Neuronal stem cell (in vitro differentiated cells): ENCODE measurements around the gene SLX1A.
"Not testable (repeated sequence)": the region's sequence is repeated elsewhere in the genome, so short reads cannot be mapped to it uniquely, and the experiment has no call there.

Experiments
- DNase-seq: peaks from one replicate; pipeline ENCODE4 v3.0.0-alpha.2; 2013; ENCODE audit warnings: low spot score
- H2AFZ ChIP-seq: one replicate; pipeline ENCODE4 v1.6.1; 2013; ENCODE audit warnings: mild to moderate bottlenecking, low read length, inconsistent platforms
- H2AK5ac ChIP-seq: 2 replicates; pipeline ENCODE4 v1.6.1; 2013; ENCODE audit warnings: low read depth, mild to moderate bottlenecking, inconsistent platforms, low read length, moderate library complexity, mixed read lengths
- H2BK120ac ChIP-seq: 2 replicates; pipeline ENCODE4 v1.6.1; 2013; ENCODE audit warnings: low read depth, mild to moderate bottlenecking, inconsistent platforms, low read length, moderate library complexity, mixed read lengths
- H2BK12ac ChIP-seq: one replicate; pipeline ENCODE4 v1.6.1; 2013; ENCODE audit warnings: low read length, inconsistent platforms
- H2BK15ac ChIP-seq: 2 replicates; pipeline ENCODE4 v1.6.1; 2013; ENCODE audit warnings: mild to moderate bottlenecking, low read length, inconsistent platforms, mixed read lengths
- H2BK5ac ChIP-seq: one replicate; pipeline ENCODE4 v1.6.1; 2013; ENCODE audit warnings: inconsistent platforms, mild to moderate bottlenecking, low read length, moderate library complexity
- H3K14ac ChIP-seq: one replicate; pipeline ENCODE4 v1.6.1; 2013; ENCODE audit warnings: low read length, inconsistent platforms
- H3K18ac ChIP-seq: 2 replicates; pipeline ENCODE4 v1.6.1; 2013; ENCODE audit warnings: low read length, inconsistent platforms
- H3K23ac ChIP-seq: 2 replicates; pipeline ENCODE4 v1.6.1; 2013; ENCODE audit warnings: low read depth, mild to moderate bottlenecking, mixed read lengths, low read length, inconsistent platforms; ENCODE audit not compliant: poor library complexity
- H3K27ac ChIP-seq: replicated peaks from 3 replicates; pipeline ENCODE4 v1.5.1; 2013; ENCODE audit warnings: low read length, inconsistent platforms
- H3K27me3 ChIP-seq, 3 experiments: 2 replicates each; pipeline ENCODE4 v1.6.1; 2013; ENCODE audit warnings: low read length in 3 of 3, mild to moderate bottlenecking in 2 of 3, inconsistent platforms in 1 of 3, low read depth in 1 of 3, mixed read lengths in 1 of 3, moderate library complexity in 1 of 3; ENCODE audit not compliant: control insufficient read depth in 3 of 3, insufficient read depth in 3 of 3
- H3K36me3 ChIP-seq, 2 donors: replicated peaks in 1 of 2; 2 replicates each; pipeline ENCODE4 v1.6.1; 2013; ENCODE audit warnings: low read length in 2 of 2; ENCODE audit not compliant: control insufficient read depth in 2 of 2, insufficient read depth in 2 of 2
- H3K4ac ChIP-seq: 2 replicates; pipeline ENCODE4 v1.6.1; 2013; ENCODE audit warnings: inconsistent platforms, mild to moderate bottlenecking, low read length, moderate library complexity
- H3K4me1 ChIP-seq, 2 donors: 1 replicate in 1 of 2; 2 replicates in 1 of 2; pipeline ENCODE4 v1.6.1; 2013; ENCODE audit warnings: low read length in 2 of 2, low read depth in 1 of 2; ENCODE audit not compliant: control insufficient read depth in 2 of 2, insufficient read depth in 1 of 2
- H3K4me2 ChIP-seq: one replicate; pipeline ENCODE4 v1.6.1; 2013; ENCODE audit warnings: mild to moderate bottlenecking, low read length, inconsistent platforms; ENCODE audit not compliant: insufficient read depth, poor library complexity, severe bottlenecking
- H3K4me3 ChIP-seq, 2 donors: 2 replicates each; pipeline ENCODE4 v1.5.1; 2013; ENCODE audit warnings: low read length in 2 of 2, mild to moderate bottlenecking in 2 of 2, inconsistent platforms in 1 of 2, moderate library complexity in 1 of 2
- H3K79me1 ChIP-seq: one replicate; pipeline ENCODE4 v1.6.1; 2013; ENCODE audit warnings: low read depth, mild to moderate bottlenecking, inconsistent platforms, low read length, moderate library complexity
- H3K9ac ChIP-seq: one replicate; pipeline ENCODE4 v1.6.1; 2013; ENCODE audit warnings: mild to moderate bottlenecking, low read depth, low read length, inconsistent platforms; ENCODE audit not compliant: poor library complexity
- H3K9me3 ChIP-seq, 2 donors: replicated peaks in 1 of 2; 2 replicates each; pipeline versions ENCODE3 to v1.6.1; 2013; ENCODE audit warnings: low read length in 2 of 2, mild to moderate bottlenecking in 2 of 2, inconsistent platforms in 1 of 2, low read depth in 1 of 2, mixed read lengths in 1 of 2, moderate library complexity in 1 of 2; ENCODE audit not compliant: control insufficient read depth in 2 of 2, insufficient read depth in 1 of 2
- H4K8ac ChIP-seq: one replicate; pipeline ENCODE4 v1.6.1; 2013; ENCODE audit warnings: low read depth, mild to moderate bottlenecking, inconsistent platforms, low read length, moderate library complexity
- H4K91ac ChIP-seq: one replicate; pipeline ENCODE4 v1.6.1; 2013; ENCODE audit warnings: low read length, low read depth, mild to moderate bottlenecking, inconsistent platforms; ENCODE audit not compliant: poor library complexity
- WGBS, 2 donors: extraction: QIAGEN DNeasy Blood & Tissue Kit; methylation state at CpG; one replicate each; pipeline ENCODE4 v1.1.7; 2013; ENCODE audit warnings: missing lambda C conversion rate in 2 of 2, mixed read lengths in 1 of 2; ENCODE audit not compliant: insufficient read length in 2 of 2, insufficient replicate concordance in 1 of 2; ENCODE audit errors: extremely low coverage in 2 of 2; 5-methylcytosine and 5-hydroxymethylcytosine counted together

Gene SLX1A

DNA sequence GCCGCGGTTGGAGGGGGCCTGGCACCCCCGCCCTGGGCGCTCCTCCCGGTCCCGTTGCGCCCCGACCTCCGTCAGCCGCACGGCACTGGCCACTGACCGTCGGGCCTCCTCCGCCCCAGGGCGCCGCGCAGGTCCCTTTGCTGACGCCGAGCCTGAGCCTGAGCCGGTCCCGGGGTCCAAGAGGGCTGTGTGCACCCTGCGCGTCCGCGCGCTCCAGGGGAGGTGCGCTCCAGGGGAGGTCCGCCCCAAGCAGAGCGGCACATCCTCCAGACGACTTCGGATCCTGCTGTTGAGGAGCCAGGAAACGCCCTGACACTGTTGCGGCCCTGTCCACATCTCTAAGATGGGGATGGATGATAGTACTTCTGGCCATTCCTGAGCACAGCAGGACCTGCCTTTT is 12.6 kb downstream of the SLX1A start:
- not testable (repeated sequence) for H3K4me2 ChIP-seq, H3K4me1 ChIP-seq, DNase-seq, H3K9ac ChIP-seq, H3K27ac ChIP-seq, H3K9me3 ChIP-seq, H2BK15ac ChIP-seq, H4K91ac ChIP-seq, H3K4me3 ChIP-seq, H2AFZ ChIP-seq, H2BK5ac ChIP-seq, H3K36me3 ChIP-seq, H2BK120ac ChIP-seq, H3K14ac ChIP-seq, H3K4ac ChIP-seq, H3K27me3 ChIP-seq, H2BK12ac ChIP-seq, H3K18ac ChIP-seq, H4K8ac ChIP-seq, H3K79me1 ChIP-seq, H2AK5ac ChIP-seq, H3K23ac ChIP-seq
- no CpG with 5 or more reads among the region's 33 CpGs for WGBS, 2 donors

DNA sequence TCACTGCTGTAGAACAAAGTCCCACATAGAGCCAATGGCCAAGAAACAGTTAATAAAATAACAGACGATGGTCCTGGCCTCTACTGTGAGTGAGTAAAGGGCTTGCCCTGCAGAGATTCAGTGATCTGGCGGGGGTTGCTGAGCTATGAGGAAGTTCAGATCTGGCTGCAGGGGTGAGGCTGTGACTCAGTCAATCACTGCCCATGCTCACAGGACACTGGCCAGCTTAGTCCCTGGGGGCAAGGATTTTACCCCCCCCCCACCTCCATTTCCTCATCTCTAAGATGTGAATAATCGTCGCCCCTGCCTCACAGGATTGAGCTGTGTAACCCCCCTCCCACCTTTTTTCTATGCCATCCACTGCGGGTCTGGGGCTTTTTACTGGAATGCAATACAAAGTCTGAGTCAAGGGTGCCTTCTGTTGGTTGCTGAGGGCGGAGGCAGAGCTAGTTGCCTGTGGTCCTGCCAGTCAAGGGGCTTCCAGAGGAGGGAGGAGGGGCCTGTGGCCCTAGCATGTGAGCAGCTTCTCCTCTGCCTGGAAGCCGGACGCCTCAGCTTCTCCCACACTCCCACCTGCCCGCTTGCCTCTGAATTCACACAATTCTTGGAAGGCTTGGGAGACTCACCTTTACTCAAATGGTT is 13.5 kb downstream of the SLX1A start:
- not testable (repeated sequence) for H2AFZ ChIP-seq, H2BK120ac ChIP-seq, H2BK12ac ChIP-seq, H3K79me1 ChIP-seq, H3K9ac ChIP-seq, H3K4me3 ChIP-seq, H3K36me3 ChIP-seq, H3K14ac ChIP-seq, H2AK5ac ChIP-seq, H3K27me3 ChIP-seq, H3K4me2 ChIP-seq, H3K18ac ChIP-seq, DNase-seq, H3K23ac ChIP-seq, H3K9me3 ChIP-seq, H2BK5ac ChIP-seq, H3K4me1 ChIP-seq, H4K91ac ChIP-seq, H4K8ac ChIP-seq, H3K27ac ChIP-seq, H3K4ac ChIP-seq, H2BK15ac ChIP-seq
- no CpG with 5 or more reads among the region's 9 CpGs for WGBS, 2 donors

DNA sequence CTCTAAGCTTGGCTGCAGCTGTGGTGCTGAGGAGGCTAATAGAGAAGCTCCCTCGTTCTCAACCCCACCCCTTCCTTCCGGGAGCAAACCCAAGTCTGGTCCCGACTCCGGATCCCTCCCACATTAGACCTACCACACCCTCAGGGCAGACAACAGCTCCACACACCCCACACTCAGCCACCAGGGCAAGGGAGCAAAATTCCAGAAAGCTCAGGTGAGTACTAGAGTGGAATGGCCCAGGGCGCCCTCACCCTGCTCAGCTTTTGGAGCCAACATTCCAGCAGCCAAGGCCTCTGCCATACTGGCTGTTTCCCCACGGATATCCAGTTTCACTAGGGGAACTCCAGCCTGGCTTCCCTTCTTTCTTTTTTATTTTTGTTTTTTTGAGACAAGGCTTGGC is 15.4 kb downstream of the SLX1A start:
- not testable (repeated sequence) for DNase-seq, H2BK5ac ChIP-seq, H4K91ac ChIP-seq, H2AFZ ChIP-seq, H3K27ac ChIP-seq, H3K27me3 ChIP-seq, H3K4me2 ChIP-seq, H3K23ac ChIP-seq, H2BK15ac ChIP-seq, H4K8ac ChIP-seq, H3K4me1 ChIP-seq, H2BK12ac ChIP-seq, H3K4ac ChIP-seq, H3K9ac ChIP-seq, H3K14ac ChIP-seq, H2BK120ac ChIP-seq, H3K36me3 ChIP-seq, H3K4me3 ChIP-seq, H3K79me1 ChIP-seq, H2AK5ac ChIP-seq, H3K18ac ChIP-seq, H3K9me3 ChIP-seq
- WGBS, 2 donors, result no CpG with 5 or more reads among the region's 6 CpGs

DNA sequence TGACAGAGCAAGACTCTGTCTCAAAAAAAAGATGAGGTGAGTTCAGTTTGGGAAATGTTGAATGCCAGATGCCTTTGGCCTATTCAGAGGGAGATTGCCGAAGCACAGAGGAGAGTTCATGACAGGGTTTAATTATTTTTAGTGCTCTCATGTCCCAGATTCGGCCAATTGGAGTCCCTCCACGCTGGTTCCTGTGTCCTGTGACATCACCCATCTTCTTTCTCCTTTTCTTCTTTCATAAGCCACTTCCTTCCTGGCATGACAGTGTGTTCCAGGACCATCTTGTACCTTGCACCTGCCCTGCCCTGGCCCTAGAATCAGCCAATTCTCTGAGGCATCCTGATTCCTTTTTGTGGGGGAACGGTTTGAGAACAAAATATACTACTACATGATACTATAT is 17.7 kb downstream of the SLX1A start:
- WGBS, 2 donors, result no CpG with 5 or more reads among the region's 4 CpGs
- not testable (repeated sequence) for H3K4me1 ChIP-seq, H3K4me2 ChIP-seq

More for the DNA sequence above, 17.7 kb downstream of the SLX1A start:
- H2BK120ac ChIP-seq, H3K4ac ChIP-seq, H2AFZ ChIP-seq, DNase-seq, H4K91ac ChIP-seq, H3K27me3 ChIP-seq, H3K23ac ChIP-seq, H3K36me3 ChIP-seq, H3K27ac ChIP-seq, H3K9me3 ChIP-seq, H3K18ac ChIP-seq, H2BK15ac ChIP-seq, H2AK5ac ChIP-seq, H3K79me1 ChIP-seq, H4K8ac ChIP-seq, H3K9ac ChIP-seq, H3K14ac ChIP-seq, H2BK12ac ChIP-seq, H3K4me3 ChIP-seq, H2BK5ac ChIP-seq: not testable (repeated sequence)
